GM19238 (cell line): ENCODE results near the gene RNASEL.

Source experiments
- DNase-seq: peaks from one replicate; pipeline ENCODE4 v3.0.0; 2011; ENCODE audit warnings: low spot score; ENCODE audit not compliant: insufficient read length

Gene RNASEL

DNA sequence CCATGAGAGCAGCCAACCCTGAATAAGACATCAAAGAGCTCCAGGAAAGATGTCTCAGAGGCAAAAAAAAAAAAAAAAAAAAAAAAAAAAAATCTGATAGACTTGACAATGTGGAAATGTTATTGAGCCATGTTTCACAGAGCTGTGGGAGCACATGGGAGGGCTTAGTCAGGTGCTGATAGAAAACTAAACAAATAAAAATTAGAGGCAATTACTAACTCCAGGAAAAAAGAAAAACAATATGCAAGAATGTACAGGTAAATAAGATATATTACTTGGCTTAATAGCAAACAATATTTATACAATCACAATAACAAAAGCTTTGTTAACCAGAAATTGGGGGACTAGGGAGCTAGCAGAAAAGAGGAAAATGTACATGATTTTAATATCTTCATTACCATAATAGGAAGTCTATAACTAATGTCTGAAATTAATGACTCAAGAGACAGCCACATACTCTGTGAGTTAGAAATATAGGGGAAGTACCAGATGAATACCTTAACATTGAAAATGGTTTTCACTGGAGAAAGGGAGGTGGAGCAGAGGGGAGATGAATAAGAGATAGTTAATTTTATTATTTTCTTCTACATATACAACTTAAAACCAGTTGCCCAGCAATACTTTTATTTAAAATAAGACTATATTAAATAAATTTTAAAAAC, 32.0 kb upstream of the RNASEL start:
- no peak for DNase-seq

DNA sequence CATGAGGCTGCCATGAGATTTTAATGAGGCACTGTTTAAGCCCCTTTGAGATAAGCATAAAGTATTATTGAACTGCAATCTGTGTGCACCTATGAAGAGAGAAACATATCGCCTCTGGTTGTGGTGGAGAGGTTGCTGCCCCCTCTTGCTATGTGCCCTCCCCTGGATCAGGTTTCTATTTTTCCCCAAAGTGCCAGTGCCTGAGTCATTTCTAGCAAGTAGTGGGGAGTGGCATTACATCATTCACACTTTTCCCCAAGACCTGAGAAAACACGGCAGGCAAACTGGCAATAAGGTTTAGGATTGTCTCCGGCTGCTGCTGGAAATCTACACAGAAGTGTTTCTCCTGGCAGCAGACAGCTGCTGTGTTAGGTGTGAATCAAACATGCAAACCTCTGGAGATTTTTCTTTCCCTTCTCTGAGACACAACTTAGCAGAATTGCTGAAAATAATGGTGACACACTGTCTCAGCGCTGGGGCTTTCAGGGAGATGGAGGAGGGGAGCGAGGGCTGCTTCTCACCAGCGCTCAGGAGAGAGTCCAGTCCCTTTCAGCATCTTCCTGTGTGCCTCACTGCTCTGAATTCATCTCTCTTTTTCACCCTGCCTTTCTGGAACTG, 28.8 kb upstream of the RNASEL start:
- no peak for DNase-seq

DNA sequence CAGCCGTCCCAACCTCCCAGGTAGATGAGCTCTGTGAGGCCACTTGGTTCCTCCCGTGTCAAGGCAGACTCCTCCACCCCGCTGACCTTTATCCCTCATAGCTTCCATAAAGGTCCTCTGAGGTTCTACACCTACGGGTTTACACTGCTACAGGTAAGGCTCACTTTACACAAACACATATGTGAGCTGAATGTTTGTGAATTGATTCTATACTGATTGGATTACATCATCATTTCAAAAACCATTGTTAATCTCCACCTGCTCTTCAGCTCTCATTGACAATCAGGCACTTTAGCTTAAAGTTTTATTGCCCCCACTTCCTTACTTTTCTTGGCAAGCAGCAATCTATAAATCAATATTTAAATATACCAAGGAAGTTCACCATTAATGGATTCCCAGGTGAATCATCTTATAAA, 28.0 kb upstream of the RNASEL start:
- no peak for DNase-seq

DNA sequence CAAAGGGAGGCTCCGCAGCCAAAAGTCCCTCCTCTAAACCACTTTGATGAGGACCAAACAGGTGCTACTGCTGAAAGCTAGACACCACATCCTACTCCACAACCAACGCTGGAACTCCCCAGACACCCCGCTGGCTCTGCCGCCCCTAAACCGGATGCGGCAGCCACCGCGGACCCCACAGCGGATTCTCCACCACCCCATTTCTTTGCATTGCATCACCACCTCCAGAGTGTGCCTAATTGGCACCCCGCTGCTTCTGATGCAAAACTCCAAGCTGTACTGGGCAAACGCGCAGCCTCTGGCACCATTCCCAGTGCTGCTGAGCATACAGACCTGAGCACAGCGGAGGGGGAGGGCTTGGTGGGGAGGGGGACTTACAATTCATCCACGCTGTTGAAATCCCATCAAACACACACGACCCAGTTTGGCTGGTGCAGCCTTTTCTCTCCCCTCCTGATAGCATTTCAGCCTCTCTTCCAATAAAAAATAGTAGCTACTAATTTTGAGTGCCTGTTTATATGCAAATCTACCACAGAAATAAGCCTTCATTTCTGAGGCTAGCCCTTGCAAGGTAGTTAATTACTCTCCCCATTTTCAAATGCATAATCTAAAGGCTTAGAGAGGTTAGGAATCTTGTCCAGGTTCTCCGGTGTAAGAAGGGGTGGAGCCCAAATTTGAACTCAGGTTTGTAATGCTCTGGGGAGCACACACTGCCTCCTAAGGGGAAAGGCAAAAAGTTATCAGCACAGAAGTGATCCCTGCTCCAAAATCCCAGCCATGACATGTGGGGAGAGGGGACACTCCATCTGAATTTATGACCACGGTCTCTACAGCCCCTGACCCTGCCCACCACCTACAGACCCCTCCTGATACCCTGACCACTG, 27.3 kb upstream of the RNASEL start:
- peak; percentile 40 for DNase-seq

DNA sequence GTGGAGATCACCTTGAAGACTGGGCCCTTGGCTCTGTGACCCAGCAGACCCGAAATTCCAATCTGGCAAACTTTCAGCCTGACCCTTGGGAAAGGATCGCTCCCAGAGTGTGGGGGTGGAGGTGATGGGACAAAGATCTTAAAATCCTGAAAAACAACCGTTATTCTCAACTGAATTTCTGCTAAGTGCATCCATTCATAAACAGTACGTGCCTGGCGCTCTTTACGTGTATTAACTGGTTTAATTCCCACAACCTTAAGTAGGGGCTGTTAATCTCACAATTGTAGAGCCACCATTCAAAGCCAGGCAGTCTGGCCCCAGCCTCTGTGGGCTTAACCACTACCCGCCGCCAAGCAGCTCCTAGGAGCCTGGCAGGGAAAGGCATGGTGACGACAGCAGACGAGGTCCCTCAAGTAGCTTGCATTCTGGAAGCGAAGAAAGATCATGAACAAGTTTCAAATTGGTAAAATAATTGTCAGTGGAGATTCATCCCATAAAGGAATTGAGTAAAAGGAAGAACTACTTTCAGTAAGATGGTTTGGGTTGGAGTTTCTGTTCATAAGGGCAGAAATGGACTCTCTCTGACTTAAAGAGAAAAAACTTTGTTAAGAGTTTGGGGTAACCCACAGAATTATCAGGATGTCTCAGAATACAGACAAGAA, 26.5 kb upstream of the RNASEL start:
- DNase-seq = no peak

DNA sequence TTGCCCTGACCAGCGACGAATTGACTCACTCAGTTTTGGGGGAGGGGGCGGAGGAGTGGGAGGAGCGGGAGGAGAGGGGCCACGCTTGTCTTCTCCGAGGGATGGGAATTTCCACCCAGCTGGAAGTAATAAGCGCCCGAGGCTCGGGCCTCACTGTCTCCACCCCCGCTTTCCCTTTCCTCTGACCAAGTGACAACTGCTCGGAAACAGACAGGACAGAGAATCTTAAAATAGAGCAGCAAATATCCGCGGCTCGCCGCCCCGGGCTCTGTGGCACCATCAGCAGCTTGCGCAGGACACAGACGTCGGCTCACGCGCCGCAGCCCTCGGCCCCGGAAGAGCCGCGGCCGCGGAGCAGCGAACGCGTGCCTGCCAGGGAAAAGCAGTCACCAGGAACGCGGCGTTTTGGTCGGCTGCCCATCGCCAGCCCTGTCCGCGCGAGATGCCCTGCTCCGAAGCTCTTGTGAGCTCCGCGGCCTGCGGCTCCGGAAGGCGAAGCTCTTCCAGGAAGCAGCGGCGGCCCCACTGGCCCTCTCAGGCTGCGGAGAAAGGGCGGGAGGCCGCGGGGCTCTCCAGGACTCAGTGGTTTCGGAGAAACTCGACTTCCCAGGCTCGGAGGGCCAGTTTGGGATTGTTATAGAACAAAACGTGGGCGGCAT, 25.9 kb upstream of the RNASEL start:
- DNase-seq = no peak

DNA sequence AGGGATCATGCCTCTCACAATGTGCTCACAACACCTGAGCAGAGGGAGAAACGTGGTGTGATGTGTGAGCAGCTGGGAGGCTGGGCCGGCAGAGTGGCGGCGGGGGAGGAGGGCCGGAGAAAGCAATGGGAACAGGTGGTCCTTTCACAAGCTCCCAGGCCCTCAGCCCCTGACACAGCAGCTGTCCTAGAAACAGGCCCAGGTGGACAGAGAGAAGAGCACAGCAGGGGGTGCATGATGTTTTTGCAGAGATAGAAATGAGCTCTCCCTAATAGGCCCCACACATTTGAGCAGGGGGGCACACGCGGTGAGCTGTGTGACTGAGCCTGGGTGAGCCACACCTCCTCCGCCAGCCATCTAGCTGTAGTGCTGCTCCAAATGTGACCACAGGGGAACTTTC, 22.7 kb upstream of the RNASEL start:
- DNase-seq = no peak

DNA sequence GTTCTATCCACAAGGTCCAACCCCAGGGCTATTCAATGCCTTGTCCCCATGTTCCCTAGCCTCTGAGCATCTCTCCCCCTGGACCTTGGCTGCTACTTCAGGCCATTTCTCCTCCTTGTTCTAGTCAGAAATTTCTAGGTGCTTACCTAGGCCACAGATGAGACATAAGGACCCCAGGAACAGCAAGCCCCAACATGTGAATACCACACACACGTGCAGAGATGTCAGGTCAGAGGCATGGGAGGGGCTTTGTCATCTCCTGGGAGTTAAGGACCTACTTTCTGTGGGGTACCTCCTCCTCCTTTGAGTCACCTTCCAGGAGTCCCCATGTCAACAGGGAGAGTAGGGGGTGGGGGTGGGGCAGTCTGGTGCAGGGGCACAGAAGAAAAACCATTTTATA, 22.3 kb upstream of the RNASEL start:
- DNase-seq = no peak

DNA sequence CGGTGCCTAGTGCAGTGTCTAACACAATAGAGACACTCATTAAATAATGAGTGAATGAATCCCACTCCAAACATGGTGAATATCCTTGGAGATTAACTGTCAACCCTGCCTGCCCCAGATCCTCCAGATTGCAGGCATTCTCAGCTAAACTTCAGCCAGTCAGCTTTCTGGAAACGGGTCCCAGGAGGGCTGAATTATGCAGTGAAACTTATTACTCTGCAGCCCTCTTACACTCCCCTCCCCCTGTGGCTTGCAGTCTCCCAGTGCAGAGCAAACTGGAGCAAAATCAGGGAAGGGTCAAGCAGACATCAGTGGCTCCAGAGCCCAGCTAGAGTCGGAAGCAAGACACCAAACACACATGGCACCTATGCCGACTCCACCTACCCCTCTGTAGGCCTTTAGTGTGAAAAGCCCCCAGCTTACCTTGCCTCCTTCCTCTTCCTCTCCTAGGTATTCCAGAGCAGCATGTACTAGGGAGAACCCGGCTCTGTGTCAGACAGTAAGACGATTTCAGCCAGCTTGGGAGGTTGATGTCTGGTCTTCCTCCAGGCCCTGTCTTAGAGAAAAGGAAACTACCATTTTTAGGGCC, 21.6 kb upstream of the RNASEL start:
- DNase-seq = no peak

DNA sequence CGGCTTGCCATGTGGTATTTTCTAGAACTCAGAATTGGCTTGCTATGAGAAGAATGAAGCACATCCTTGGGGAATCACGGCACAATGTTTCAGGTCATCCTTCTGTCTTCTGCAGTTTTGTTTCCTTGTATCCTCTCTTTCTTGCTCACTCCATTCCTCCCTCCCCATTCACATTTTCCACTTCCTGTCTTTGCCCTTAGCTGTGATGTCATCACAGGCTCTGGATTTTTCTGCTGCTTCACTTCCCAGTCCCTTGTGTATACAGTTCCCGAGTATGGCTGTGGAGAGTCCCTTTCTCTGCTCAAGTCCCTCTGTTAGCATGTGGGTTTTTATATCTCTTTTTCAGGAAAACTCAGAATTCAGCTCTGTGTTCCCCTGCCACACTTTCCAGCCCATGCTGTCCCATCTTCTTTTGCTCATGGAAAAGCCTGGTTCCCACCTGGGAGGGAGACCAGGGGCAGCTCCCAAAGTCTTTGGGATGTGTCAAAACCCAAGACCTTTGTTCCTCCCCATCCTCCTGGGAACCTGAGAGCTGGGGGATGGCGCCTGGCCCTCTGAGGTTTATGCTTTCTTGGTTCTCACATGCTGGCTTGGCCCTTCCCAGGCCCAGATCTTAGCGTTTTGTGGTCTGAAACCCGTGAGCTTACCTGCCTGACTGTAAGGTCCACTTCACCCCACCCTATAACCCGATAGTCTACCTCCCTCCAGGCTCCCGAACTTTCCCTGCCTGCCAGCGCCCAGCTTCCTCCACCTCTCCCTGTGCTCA, 20.0 kb upstream of the RNASEL start:
- no peak for DNase-seq

DNA sequence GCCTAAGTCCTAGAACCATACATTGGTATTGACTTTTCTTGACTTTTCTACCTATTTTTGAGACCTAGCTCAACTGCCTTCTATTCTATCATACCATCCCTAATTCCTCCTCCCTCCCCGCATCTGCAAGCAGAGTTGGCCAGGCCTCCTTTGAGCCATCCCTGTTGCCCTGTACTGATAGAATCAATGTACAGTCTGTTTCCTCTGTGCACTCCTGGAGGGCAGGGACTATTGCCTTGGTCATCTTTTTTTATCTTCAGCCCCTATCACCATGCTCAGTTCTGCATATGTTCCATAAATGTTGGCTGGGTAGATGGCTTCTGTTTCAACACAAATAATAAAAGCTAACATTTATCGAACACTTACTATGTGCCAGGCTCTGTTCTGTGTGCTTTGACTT, 19.2 kb upstream of the RNASEL start:
- no peak for DNase-seq

DNA sequence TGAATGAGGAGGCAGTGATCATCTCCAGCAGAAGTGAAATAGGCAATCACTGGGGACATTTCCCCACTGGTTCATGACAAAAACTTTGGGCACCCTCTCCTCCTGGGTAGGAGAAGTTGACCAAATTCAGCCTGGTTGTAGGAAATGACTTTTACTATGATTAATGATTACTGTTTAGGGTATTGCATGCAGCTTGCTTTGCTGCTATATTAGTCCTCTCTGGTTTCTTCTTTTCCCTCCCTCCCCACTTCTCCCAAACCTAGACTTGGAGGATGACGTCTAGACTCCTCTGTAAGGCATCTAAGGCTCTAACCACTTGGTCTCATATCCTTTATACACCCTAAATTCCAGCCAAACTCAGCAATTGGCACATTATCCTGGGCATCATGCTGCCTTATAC, 18.5 kb upstream of the RNASEL start:
- no peak for DNase-seq

DNA sequence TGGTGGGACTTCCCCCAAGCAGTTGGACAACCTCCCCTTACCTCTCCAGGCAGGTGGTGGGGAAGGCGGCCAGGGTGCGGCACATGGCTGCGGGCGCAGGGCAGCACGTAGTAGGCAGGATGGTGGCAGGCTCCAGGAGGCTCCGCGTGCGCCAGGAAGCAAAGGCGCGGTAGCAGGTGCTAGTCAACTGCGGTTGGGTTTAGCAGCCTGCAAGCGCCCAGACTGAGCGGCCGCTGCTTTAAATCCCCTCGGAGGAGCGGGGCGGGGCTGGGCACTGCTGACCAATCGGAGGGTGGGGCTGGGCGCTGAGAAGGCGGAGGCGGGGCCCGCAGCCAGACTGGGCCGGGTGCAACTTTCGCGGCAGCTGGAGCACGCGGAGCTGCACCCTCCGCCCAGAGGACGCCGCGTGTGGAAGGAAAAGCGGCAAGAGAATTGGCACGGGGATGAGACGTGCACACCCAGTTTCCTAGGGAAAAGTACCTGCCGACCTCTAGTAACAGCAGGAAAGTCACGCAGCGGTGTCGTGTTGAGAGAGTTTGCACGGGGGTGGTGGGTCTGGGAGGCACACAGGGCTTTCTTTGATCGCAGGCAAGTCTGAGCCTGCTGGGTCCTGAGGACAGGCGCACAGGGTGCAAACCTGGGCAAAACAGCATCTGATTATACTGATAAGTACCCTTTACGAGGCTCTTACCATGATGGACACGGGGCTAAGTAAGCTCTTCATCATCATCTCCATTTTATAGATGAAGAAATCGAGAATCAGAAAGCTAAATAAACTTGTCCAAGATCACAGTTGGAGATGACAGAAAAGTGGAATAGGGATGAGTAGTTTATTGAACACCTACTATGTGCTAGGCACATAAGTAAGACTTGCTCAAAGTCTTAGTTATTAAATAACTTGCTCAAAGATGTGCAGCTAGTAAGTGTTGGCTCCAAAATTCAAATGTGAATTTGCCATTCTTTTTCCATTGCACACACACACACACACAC, 15.4 kb upstream of the RNASEL start, which contains the start of gene RGS16:
RGS16 (minus strand) TSS at position 215 of the 990 bp plus-strand sequence; CDS start at position 85, 130 bp downstream.
- peak; percentile 89 for DNase-seq

DNA sequence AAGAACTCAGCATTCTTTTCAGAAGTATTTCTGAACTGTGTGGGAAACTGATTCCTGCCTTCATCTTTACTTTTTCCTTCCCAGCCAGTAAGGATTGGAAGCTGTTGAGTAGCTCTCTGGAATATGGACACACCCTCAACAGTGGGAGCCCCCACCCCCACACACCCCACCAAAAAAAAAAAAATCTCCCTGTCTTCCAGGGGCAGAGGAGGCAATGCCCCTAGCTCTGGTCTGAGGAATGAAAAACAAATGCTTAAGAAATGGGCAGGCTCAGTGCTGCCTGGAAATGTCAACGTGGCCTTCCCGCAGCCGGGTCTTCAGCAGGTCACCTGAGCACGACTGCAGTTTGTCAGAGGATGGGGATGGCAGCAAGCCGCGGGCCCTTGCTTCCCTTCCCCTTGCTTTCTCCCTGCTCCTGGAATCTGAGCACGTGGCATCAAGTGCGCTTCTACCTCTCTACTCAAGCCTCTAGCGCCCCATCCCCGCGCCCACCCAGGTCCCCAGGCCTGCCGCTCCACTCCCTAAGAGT, 14.7 kb upstream of the RNASEL start:
- DNase-seq = no peak

DNA sequence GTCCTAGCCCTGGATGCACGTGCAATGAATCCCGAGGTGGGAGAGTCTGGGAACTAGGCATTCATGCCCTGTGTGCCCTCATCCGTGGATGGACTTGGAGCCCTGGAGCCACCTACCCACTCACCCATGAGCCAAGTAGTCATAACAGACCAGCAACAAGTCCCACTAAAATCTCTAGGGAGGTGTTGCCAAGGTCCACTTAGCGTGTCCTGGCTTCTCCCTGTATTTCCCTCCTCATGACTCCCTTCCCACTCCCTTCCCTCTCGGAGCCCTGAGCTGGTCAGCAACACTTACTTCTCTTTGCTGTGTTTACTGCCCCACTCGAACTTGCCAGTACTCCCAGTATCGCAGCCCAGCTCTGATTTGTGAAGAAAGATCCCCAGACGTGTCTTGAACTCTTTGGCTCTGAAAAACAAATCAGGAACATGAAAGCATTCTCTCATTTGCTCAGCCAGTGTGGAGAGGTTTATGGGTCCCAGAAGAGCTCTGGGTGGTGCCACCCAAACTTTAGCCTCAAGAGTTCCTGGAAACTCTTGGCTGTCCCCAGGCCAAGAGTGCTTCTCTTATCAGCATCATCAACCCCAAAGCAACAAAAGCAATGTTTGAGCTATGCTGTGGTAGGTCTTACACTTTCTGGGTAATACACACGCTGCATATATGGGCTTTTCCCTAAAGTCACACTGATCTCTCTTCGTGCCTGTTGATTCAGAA, 14.0 kb upstream of the RNASEL start:
- DNase-seq = no peak

DNA sequence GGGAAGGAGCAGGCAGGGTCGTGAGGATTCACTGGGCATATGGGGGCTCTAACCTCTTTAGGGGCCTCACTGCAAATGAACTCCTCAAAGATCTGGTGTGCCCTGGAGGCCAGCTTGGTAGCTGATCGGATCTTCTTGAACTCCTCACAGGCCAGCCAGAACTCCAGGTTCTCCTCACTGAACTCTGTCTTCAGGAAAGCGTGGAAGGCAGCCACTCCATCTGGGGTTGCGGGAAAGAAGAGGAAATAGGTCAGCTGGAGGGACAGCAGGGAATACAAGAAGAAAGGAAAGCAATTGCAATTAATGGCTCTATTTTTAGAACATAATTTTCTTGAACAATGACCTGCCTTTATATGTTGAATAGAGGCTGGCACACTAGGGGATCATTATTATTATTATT, 12.9 kb upstream of the RNASEL start:
- no peak for DNase-seq

DNA sequence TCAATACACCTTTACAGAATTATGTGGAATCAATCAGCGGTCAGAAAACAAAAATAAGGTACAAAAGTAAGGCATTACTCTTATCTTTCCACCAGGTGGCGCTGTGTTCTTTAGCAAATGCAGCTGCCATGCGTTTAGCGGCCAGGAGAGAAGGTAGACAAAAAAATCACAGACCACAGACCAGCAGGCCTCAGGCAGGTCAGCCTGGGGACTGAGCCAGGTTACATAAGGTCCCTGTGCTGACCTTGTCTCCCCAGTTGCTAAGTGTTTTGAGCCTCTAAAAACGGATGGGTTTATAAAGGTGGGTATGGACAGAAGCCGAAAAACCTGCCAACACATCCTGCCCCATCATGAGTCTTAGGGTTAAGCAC, 12.3 kb upstream of the RNASEL start:
- DNase-seq = peak; percentile 48
